Thoracic aorta (tissue), 2 donors: ENCODE data around the gene SDR42E2. TPM values are rescaled to one million over a fixed set of nuclear protein-coding genes. Genes with fewer than 3 reads are reported as not detected.

Experiments used
- ATAC-seq: fragments of 150-250 bp; one replicate; pipeline ENCODE4 v1.8.0; 2017; ENCODE audit warnings: low read depth; ENCODE audit not compliant: insufficient number of reproducible peaks, low FRiP score
- DNase-seq: peaks from one replicate; pipeline ENCODE4 v3.0.0-alpha.2; 2020; ENCODE audit warnings: low spot score
- H3K27ac ChIP-seq, 2 donors: fragments of 200-600 bp; sonication (generic); 1 replicate in 1 of 2; 2 replicates in 1 of 2; pipeline ENCODE4 v1.5.1; 2016; ENCODE audit warnings: mild to moderate bottlenecking in 2 of 2, moderate library complexity in 2 of 2
- H3K27me3 ChIP-seq: fragments of 200-600 bp; sonication (generic); replicated peaks from 2 replicates; pipeline ENCODE4 v1.6.0; 2016; ENCODE audit warnings: mild to moderate bottlenecking; ENCODE audit not compliant: insufficient read depth
- H3K36me3 ChIP-seq: fragments of 200-600 bp; sonication (generic); one replicate; pipeline ENCODE4 v1.5.1; 2016
- H3K4me1 ChIP-seq, 2 donors: fragments of 200-600 bp; sonication (generic); 1 replicate in 1 of 2; 2 replicates in 1 of 2; pipeline versions ENCODE4 v1.5.1 to v1.6.0; 2016; ENCODE audit warnings: low read depth in 2 of 2, mild to moderate bottlenecking in 1 of 2; ENCODE audit not compliant: control insufficient read depth in 1 of 2
- H3K4me3 ChIP-seq: fragments of 200-600 bp; sonication (generic); 2 replicates; pipeline ENCODE4 v1.5.1; 2016; ENCODE audit warnings: mild to moderate bottlenecking
- H3K9me3 ChIP-seq: fragments of 200-600 bp; sonication (generic); 2 replicates; pipeline ENCODE4 v1.5.1; 2016
- total RNA-seq, 2 donors: library from RNA; depleted of rRNA; stranded (reverse); fragments of >200 nt; gene quantifications; one replicate each; pipeline versions ENCODE4 v1.1.0 to v1.2.3, GENCODE V29; 2016
- TF ChIP-seq, protein P1 (sequence below): fragments of 200-600 bp; sonication (generic); IDR thresholded peaks from one replicate; pipeline ENCODE4 v1.5.1; 2019; ENCODE audit warnings: antibody characterized with exemption

Gene SDR42E2
- total RNA-seq, 2 donors from 2014 or later: not detected

DNA sequence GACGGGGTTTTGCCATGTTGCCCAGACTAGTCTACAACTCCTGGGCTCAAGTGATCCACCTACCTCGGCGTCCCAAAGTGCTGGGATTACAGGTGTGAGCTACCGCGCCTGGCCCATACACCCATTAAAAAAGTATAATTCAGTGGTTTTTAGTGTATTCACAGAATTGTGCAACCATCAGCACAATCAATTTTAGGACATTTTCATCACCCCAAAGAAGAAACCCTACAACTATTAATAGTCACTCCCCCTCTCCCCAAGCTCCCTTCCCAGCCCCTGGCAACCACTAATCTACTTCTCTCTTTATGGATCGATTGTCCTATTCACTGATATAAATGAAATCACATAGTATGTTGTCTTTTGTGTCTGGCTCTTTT, 39.9 kb downstream of the SDR42E2 start:
- TF ChIP-seq, protein P1, sequence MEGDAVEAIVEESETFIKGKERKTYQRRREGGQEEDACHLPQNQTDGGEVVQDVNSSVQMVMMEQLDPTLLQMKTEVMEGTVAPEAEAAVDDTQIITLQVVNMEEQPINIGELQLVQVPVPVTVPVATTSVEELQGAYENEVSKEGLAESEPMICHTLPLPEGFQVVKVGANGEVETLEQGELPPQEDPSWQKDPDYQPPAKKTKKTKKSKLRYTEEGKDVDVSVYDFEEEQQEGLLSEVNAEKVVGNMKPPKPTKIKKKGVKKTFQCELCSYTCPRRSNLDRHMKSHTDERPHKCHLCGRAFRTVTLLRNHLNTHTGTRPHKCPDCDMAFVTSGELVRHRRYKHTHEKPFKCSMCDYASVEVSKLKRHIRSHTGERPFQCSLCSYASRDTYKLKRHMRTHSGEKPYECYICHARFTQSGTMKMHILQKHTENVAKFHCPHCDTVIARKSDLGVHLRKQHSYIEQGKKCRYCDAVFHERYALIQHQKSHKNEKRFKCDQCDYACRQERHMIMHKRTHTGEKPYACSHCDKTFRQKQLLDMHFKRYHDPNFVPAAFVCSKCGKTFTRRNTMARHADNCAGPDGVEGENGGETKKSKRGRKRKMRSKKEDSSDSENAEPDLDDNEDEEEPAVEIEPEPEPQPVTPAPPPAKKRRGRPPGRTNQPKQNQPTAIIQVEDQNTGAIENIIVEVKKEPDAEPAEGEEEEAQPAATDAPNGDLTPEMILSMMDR: no peak
- Histone ChIP-seq H3K36me3 (no peaks in the 10 kb centered on the region), H3K27me3 (no peaks in the 10 kb centered on the region), H3K27ac (no peak overlapping the region), H3K4me3 (no peak overlapping the region), H3K9me3 (no peaks in the 10 kb centered on the region), H3K4me1 (peaks cover 22 to 34% of the 10 kb centered on the region in 2 donors)
- no peak for DNase-seq
- ATAC-seq: no peak

DNA sequence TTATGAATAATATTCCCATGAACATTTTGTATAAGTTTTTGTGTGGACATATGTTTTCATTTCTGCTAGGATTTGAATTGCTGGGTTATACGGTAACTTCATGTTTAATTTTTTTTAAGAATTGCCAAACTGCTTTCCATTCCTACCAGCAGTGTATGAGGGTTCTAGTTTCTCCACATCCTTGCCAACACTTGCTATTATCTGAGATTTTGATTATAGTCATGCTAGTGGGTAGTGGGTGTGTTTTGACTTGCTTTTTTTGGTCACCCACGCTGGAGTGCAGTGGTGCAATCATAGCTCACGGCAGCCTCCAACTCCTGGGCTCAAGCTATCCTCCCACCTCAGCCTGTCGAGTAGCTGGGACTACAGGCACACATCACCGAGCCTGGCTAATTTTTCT, 40.8 kb downstream of the SDR42E2 start:
- Histone ChIP-seq H3K4me1 (peaks cover 29 to 42% of the 10 kb centered on the region in 2 donors), H3K4me3 (no peak overlapping the region), H3K27ac (no peak overlapping the region), H3K27me3 (no peaks in the 10 kb centered on the region), H3K36me3 (no peaks in the 10 kb centered on the region), H3K9me3 (no peaks in the 10 kb centered on the region)
- DNase-seq (no peak), ATAC-seq (no peak)
- TF ChIP-seq, protein P1: no peak

DNA sequence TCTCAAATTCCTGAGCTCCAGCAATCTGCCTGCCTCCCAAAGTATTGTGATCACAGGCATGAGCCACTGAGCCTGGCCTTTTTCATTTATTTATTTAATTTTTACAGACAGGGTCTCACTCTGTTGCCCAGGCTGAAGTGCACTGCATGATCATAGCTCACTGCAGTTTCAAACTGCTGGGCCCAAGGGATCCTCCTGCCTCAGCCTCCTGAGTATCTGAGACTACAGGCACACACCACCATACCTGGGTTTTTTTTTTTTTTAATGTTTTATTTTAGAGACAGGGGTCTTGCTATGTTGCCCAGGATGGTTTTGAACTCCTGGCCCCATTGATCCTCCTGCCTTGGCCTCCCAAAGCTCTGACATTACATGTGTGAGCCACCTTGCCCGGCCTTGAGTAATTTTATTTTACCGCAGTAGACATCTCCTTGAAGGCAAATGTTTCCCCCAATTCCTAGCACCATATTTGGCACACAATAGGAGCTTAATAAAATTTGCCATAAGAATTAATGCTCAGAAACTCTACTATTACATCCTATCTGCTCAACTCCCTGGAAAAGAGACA, 41.9 kb downstream of the SDR42E2 start:
- DNase-seq: no peak
- no peak overlapping the region for H3K4me3 ChIP-seq
- no peaks in the 10 kb centered on the region for H3K9me3 ChIP-seq
- TF ChIP-seq, protein P1: no peak
- no peak for ATAC-seq
- no peaks in the 10 kb centered on the region for H3K36me3 ChIP-seq
- H3K27ac ChIP-seq: no peak overlapping the region
- H3K4me1 ChIP-seq: peaks cover 28 to 42% of the 10 kb centered on the region in 2 donors
- H3K27me3 ChIP-seq: no peaks in the 10 kb centered on the region

DNA sequence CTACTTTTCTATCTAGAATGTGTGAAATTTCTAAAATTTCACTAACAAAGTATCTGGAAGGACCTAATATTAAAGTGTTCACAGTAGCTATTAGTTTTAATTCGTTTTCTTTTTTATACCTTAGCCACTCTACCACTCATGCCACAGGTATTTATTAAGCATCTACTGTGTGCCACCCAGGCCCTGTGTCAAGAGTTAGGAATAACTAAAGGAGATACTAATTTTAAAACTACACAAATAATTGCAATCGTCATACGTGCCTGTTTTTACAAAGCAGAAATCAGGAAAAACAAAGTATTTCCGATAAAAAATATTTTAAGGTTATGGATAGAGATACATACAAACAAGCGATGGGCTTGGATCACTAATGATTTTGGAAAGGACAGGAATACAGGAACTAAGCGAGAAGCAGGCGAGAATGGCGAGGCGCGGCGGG, 43.3 kb downstream of the SDR42E2 start:
- Histone ChIP-seq H3K9me3 (no peaks in the 10 kb centered on the region), H3K27ac (peak overlapping the region; percentile 87 to 94), H3K4me3 (peak overlapping the region; percentile 97), H3K4me1 (peaks cover 26 to 43% of the 10 kb centered on the region in 2 donors), H3K27me3 (no peaks in the 10 kb centered on the region), H3K36me3 (no peaks in the 10 kb centered on the region)
- ATAC-seq (no peak), DNase-seq (no peak)
- TF ChIP-seq, protein P1: no peak

DNA sequence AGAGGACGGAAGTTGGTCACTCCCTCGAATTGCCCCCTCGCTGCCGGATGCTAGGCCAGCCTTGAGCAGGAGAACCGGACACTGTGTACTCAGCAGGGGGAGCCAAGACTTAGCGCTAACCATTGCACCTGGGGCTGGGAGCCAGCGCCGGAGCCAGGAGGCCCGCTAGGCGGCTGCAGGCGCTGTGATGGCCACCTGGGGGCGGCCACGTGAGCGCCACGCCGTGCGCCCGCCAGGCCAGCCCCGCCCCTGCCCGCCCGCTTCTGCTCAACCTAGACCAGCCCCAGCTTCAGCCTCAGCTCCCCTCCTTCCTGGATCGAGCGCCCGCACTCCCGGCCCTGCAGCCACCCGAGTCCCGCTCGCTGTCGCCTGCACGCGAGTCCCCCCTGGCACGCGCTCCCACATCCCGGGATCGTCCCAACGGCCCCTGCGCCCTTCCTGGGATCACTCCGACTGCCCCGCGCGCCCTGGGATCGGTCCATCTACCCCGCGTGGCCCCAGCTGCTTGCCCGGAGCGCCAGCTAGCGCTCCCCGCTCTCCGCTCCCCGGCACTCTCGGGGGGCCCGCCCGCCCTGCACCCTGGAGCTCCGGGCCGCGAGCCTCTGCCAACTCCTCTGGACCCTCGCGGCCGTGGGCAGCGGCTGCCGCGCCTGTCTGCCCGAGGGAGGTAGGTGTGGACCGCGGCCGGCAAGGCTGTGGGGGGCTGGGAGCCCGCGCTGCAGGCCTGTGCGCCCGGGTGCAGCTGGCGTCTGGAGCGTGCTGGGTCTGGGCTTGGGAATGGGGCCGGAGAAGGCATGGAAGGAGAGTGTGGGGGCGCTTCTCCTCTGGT, 43.9 kb downstream of the SDR42E2 start, which contains the start of gene EEF2K:
EEF2K (plus strand) TSS at position 266 of the 829 bp plus-strand sequence. CDS start 19,452 bp downstream, outside the sequence.
- peak; percentile 92 for ATAC-seq
- TF ChIP-seq, protein P1: peak; percentile 84
- Histone ChIP-seq H3K9me3 (no peaks in the 10 kb centered on the region), H3K27me3 (no peaks in the 10 kb centered on the region), H3K4me1 (peaks cover 32 to 48% of the 10 kb centered on the region in 2 donors), H3K27ac (peak within 1 kb of the TSS; percentile 88 to 94), H3K4me3 (peak within 1 kb of the TSS; percentile 97), H3K36me3 (no peaks in the 10 kb centered on the region)
- peak; percentile 81 for DNase-seq
